Epithelial cell of proximal tubule (primary cell): Measurements from ENCODE around the gene ALDH3A1. TPM values are rescaled to one million over a fixed set of nuclear protein-coding genes. Genes with fewer than 3 reads are reported as not detected.

Experiments used
- DNase-seq: peaks from one replicate; pipeline ENCODE4 v3.0.0-alpha.2; 2011; ENCODE audit warnings: low read depth
- H3K4me3 ChIP-seq: 2 replicates; pipeline ENCODE4 v1.5.1; 2011; ENCODE audit warnings: low read depth, mild to moderate bottlenecking, low read length
- CTCF ChIP-seq: conservative IDR thresholded peaks from 2 replicates; pipeline ENCODE4 v1.5.1; 2012; ENCODE audit warnings: low read depth, mild to moderate bottlenecking, low read length
- total RNA-seq: library from RNA; depleted of rRNA; stranded (reverse); fragments of >200 nt; gene quantifications from 2 replicates; pipeline ENCODE4 v1.2.3, GENCODE V29; 2015

The ALDH3A1 gene
- total RNA-seq, 1 donor from 2014 or later: 3.3 TPM

GRCh38 chr17:19780846-19781245 is 32.7 kb upstream of the ALDH3A1 start:
- no peak overlapping the region for H3K4me3 ChIP-seq
- TF ChIP-seq CTCF: no peak
- no peak for DNase-seq

- TF ChIP-seq CTCF: no peak
- DNase-seq: no peak
- H3K4me3 ChIP-seq: no peak overlapping the region
Measured at GRCh38 chr17:19773534-19773933, 25.4 kb upstream of the ALDH3A1 start.

DNA sequence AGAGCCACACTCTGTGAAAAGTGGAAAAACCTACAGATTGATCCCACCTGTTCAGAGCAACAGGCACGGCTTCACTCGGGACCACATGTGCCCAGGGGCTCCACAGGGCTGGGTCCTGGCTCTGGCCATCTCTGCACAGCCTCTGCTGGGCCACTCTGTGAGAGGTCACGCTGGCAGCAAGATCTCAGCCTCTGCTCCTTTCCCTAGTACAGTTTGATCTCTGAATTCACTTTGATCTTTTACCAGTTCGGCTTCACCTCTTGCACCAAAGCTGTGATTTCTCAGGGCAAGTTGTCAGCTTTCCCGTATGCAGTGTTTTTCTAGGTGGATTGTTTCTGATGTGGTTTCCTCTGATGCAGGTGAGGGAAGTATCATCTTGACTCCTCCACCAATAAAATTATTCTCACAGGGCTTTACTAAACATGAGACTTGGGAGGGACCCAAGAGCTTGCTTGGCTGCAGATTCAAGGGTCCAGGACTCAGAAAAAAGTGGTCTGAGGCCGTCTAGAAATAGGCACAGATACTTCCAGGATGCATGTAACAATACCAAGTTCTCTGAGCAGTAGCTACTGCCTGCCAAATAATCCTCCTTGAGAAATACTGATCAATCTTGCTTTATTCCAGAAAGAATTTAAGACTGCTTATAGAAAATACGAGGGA is 24.0 kb upstream of the ALDH3A1 start:
- no peak for TF ChIP-seq CTCF
- no peak overlapping the region for H3K4me3 ChIP-seq
- no peak for DNase-seq

DNA sequence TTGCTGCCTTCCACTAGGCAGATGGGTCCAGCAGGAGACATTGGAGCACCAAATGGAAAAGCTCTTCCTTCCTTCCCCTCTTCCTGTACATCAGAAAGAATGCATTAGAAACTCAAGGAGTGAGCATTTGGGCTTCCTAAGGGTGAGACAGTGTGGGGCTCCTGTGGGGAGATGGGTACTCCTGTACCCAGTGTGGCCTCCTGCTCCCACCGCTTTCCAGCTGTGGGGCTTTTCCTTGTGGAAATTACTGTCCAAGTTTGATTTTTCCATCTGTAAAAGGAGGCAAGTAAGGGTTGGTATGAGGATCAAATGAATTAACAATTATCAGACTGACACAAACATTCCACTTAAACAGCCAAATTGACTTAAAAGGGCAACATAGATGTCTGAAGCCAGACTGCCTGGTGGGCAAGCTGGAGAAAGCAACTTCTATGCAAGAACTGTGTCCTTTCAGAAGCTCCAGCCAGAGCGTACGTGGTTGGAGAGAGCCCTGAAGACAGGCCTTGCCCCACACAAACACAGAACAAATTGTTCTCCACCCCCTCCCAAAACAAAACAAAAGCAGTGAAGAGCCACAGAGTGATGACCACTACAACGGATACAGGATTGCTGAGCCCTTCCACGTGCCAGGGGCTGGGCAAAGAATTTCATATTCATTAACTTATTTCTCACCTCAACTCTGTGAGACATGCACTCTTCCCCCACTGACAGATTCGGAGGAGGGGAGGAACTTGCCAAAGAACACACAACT is 23.1 kb upstream of the ALDH3A1 start:
- no peak for TF ChIP-seq CTCF
- no peak for DNase-seq
- no peak overlapping the region for H3K4me3 ChIP-seq

DNA sequence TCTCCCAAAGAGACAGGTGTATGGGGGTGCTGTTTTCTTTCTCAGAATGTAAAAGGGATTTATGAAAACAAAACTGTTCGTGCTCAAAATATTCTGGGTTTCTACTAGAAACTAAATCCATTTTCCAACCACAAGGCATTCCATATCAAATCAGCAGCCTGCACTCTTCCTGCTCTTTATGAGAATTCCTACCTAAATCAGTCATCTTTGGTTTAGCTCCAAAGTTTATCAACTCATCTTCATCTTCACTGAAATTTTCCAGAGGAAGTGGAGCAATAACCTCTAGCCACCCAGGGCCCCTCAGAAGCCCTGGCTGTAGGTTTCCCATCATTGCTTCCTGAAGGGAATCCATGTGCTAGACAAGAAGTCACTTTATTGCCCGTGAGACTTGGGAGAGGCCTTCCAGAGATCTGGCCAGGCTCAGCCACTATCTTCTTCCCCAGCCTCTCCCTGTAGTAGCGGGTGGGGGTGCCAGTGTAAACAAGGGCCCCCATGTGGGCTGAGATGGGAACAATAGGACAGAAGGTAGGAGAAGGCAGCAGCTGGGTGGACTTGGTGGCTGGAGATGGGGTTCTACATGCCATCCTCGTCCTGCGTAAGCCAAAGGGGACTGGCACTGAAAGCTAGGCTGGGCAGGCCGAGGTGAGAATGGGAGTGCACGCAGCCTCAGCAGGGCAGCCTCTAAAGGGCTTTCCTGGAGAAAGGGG is 22.0 kb upstream of the ALDH3A1 start:
- DNase-seq: no peak
- no peak overlapping the region for H3K4me3 ChIP-seq
- no peak for TF ChIP-seq CTCF

- no peak for TF ChIP-seq CTCF
- DNase-seq: no peak
- H3K4me3 ChIP-seq: no peak overlapping the region
Measured at GRCh38 chr17:19768046-19768782, 20.1 kb upstream of the ALDH3A1 start.
